ENCODE data around the gene CLCN7. TPM values are rescaled to one million over a fixed set of nuclear protein-coding genes. Genes with fewer than 3 reads are reported as not detected.

Gene CLCN7
- total and polyA plus RNA-seq, 9 of the 15 experiments (the other 6 are each of a cell fraction or from before 2014, with no cell fraction given) = 0.06 to 126 (median 18.7) TPM

DNA sequence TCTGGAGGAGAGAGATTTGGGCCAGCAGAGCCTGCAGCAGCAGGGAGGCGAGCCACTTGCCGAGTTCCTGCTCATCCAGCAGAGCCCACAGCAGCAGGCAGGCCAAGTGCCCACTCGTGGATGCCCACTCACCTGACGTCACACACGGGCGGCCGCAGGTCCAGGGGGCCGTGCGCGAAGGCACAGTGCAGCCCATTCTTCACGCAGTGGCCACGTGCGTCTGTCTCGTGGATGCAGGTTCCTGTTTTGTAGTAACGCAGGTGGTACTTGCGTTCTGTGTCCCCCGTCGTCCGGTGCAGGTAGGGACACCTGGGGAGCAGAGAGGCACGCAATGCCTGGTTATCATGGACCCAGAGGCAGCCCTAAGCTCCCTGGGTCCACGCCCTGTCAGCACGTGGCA lies 71.8 kb downstream of the CLCN7 start:
- TF ChIP-seq HMG20B (CRISPR knock-in tag; IDR thresholded peaks at IDR 0.05) (no peak), RBFOX2 (IDR thresholded peaks at IDR 0.05; ENCODE audit: low read depth, low read length) (peak; percentile 16; the same call in 1 of the 2 replicates), E2F5 (CRISPR knock-in tag; IDR thresholded peaks at IDR 0.05) (no peak)
- FAIRE-seq (no peak), ATAC-seq (no peak), DNase-seq (ENCODE audit: extremely low read depth in 1 of 4, low spot score in 3 of 4) (no peak)
- H3K9me1 ChIP-seq (ENCODE audit: control insufficient read depth, insufficient read depth, low read length) = no peaks in the 10 kb centered on the region
- H3K27me3 ChIP-seq (ENCODE audit: control insufficient read depth in 2 of 2, insufficient read depth in 2 of 2, low read length in 2 of 2) = no peaks in the 10 kb centered on the region
- in situ Hi-C loops (cut with MboI) = no loop called here
- H3K79me2 ChIP-seq (ENCODE audit: control insufficient read depth, insufficient read depth, low read length) = peaks cover 3% of the 10 kb centered on the region; the same call in 1 of the 3 replicates
- H3K4me1 ChIP-seq (replicated peaks in 1 of 2; ENCODE audit: control insufficient read depth in 2 of 2, insufficient read depth in 2 of 2, low read length in 2 of 2) = peaks cover 4 to 38% of the 10 kb centered on the region in 2 experiments; a peak in 3 of 5 replicates
- no peak overlapping the region for H2AFZ ChIP-seq (ENCODE audit: low read depth, low read length)
- no peaks in the 10 kb centered on the region for H3K36me3 ChIP-seq (ENCODE audit: control insufficient read depth, insufficient read depth, low read length)
- intact Hi-C loops (cut with micrococcal nuclease) = no loop called here
- no peaks in the 10 kb centered on the region for H3K9me3 ChIP-seq (replicated peaks; ENCODE audit: control insufficient read depth, insufficient read depth, low read depth, low read length)
- no peak overlapping the region for H3K27ac ChIP-seq (ENCODE audit: extremely low read depth, low read depth, low read length)
- ChIA-PET CTCF (ENCODE audit: low intra/inter-chr PET ratio) (no interaction called here), POLR2A (no interaction called here)
- WGBS (ENCODE audit: insufficient coverage, low coverage, missing lambda C conversion rate) = 68% methylated on average over 22 of the region's 22 CpGs
- H3K9ac ChIP-seq (ENCODE audit: insufficient read depth in 1 of 2, low read depth in 2 of 2, low read length in 2 of 2) = peak overlapping the region in 1 of 2 experiments; percentile 64; a peak in 2 of 4 replicates
- no peak overlapping the region for H3K4me3 ChIP-seq
- no TSS peak for BruUV-seq (replicated peaks)
- H3K4me2 ChIP-seq (ENCODE audit: insufficient read depth, low read length) = no peak overlapping the region
- H4K20me1 ChIP-seq (replicated peaks; ENCODE audit: control insufficient read depth, insufficient read depth, low read length) = peaks cover 7% of the 10 kb centered on the region; the same call in 1 of the 2 replicates

- POLR2A ChIA-PET = interaction anchor here (0.9 kb wide), 2 partner anchors 12 to 22 kb away, joined by 3 to 4 read pairs; no protein-coding TSS in a partner anchor
Observed at GRCh38 chr16:1401758-1402154, 73.1 kb downstream of the CLCN7 start.

More at GRCh38 chr16:1401758-1402154, 73.1 kb downstream of the CLCN7 start:
- H4K20me1 ChIP-seq (replicated peaks; ENCODE audit: control insufficient read depth, insufficient read depth, low read length) = no peaks in the 10 kb centered on the region; the same call in 1 of the 2 replicates
- no peaks in the 10 kb centered on the region for H3K9me3 ChIP-seq (replicated peaks; ENCODE audit: control insufficient read depth, insufficient read depth, low read depth, low read length)
- in situ Hi-C loops (cut with MboI) (no loop called here), intact Hi-C loops (cut with micrococcal nuclease) (no loop called here)
- H3K4me3 ChIP-seq = no peak overlapping the region
- TF ChIP-seq YY1 (IDR thresholded peaks at IDR 0.05; ENCODE audit: borderline replicate concordance in 1 of 3, control insufficient read depth in 1 of 3, extremely low read depth in 1 of 3, insufficient read depth in 3 of 3, insufficient read length in 1 of 3, insufficient replicate concordance in 2 of 3, low read depth in 1 of 3, low read length in 2 of 3) (no peak), ARID1B (IDR thresholded peaks at IDR 0.05) (no peak), RHOXF2B (CRISPR knock-in tag; conservative IDR thresholded peaks at IDR 0.05) (no peak), POLR2G (IDR thresholded peaks at IDR 0.05; ENCODE audit: low read depth, low read length) (0 out of 2 replicates have a peak, but pooled peaks have one; percentile 1), ATF3 (IDR thresholded peaks at IDR 0.05) (0 out of 2 replicates have a peak, but pooled peaks have one; percentile 11), ATF3 (CRISPR knock-in tag; conservative IDR thresholded peaks at IDR 0.05) (no peak), CEBPB (tag; IDR thresholded peaks at IDR 0.05) (peak; percentile 74), ILF3 (IDR thresholded peaks at IDR 0.05; ENCODE audit: borderline replicate concordance) (no peak), CEBPG (CRISPR knock-in tag; IDR thresholded peaks at IDR 0.05) (peak; percentile 46; the same call in 1 of the 2 replicates), CEBPG (tag; conservative IDR thresholded peaks at IDR 0.05 in 1 of 2, IDR thresholded peaks at IDR 0.05 in 1 of 2) (no peak)
- no TSS peak for BruUV-seq (replicated peaks)
- CTCF ChIA-PET (ENCODE audit: low intra/inter-chr PET ratio) = no interaction called here
- H3K27ac ChIP-seq (ENCODE audit: extremely low read depth, low read depth, low read length) = no peak overlapping the region
- H2AFZ ChIP-seq (ENCODE audit: low read depth, low read length) = no peak overlapping the region
- peaks cover 0 to 36% of the 10 kb centered on the region in 2 experiments; a peak in 2 of 5 replicates for H3K4me1 ChIP-seq (replicated peaks in 1 of 2; ENCODE audit: control insufficient read depth in 2 of 2, insufficient read depth in 2 of 2, low read length in 2 of 2)
- H3K79me2 ChIP-seq (ENCODE audit: control insufficient read depth, insufficient read depth, low read length) = no peaks in the 10 kb centered on the region
- H3K36me3 ChIP-seq (ENCODE audit: control insufficient read depth, insufficient read depth, low read length) = no peaks in the 10 kb centered on the region
- no peak overlapping the region for H3K4me2 ChIP-seq (ENCODE audit: insufficient read depth, low read length)
- no peaks in the 10 kb centered on the region for H3K9me1 ChIP-seq (ENCODE audit: control insufficient read depth, insufficient read depth, low read length)
- FAIRE-seq (no peak), DNase-seq (ENCODE audit: extremely low read depth in 1 of 4, low spot score in 3 of 4) (no peak), ATAC-seq (no peak)
- 74% methylated on average over 12 of the region's 13 CpGs for WGBS (ENCODE audit: insufficient coverage, low coverage, missing lambda C conversion rate)
- H3K27me3 ChIP-seq (ENCODE audit: control insufficient read depth in 2 of 2, insufficient read depth in 2 of 2, low read length in 2 of 2) = no peaks in the 10 kb centered on the region
- peak overlapping the region in 1 of 2 experiments; percentile 55; a peak in 2 of 4 replicates for H3K9ac ChIP-seq (ENCODE audit: insufficient read depth in 1 of 2, low read depth in 2 of 2, low read length in 2 of 2)

Measured in K562 (cell line).